Activated gamma-delta T cell treated with anti-CD3 and anti-CD28 coated beads, Interleukin-2, amount 50 U/mL, for 16 hours (primary cell): ENCODE data around the gene MDP1.

Experiments
- DNase-seq: peaks from one replicate; pipeline ENCODE4 v3.0.0-alpha.2; 2020; ENCODE audit warnings: low read depth

Gene MDP1

DNA sequence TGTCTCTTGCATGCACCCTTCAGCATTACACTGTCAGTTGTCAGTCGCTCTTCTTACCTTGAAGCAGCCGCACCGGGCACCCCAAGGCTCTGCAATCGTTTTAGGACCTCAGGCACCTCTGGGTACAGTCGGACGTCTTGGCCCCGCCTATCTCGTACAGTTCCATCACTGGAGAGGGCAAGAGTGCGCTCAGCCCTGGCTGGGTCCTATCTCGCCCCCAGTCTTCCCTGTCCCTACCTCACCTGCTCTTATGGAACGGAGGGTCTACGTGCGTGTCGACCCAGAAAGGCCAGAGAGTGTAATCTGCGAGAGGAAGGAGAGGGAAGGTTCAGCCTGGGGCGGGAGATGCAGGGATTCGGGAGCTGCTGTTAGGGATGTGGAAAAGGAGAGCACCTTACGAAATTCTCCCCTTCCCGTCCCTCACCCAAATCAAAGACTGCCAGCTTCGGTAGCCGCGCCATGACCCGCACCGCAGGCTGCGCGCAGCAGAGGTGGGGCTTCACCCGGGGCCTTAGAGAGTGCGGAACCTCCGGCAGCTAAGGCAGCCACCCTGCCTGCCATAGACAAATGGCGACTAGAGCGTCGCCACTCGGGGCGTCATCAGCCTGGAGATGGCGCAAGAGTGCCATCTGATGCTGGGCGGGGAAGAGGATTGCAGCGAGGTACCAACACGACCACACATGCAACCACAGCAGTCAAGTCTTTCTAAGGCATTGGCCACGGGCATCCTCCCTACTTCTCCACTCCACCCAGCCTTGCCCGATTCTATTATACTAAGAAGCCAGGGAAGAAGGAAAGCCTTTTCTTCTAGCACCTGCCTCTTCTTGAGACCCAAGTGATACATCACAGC, at the start of gene MDP1:
Gene MDP1 (minus strand): TSS at position 572 of the 850 bp plus-strand sequence. CDS start 111 bp downstream, at position 461.
- DNase-seq = peak; percentile 76

DNA sequence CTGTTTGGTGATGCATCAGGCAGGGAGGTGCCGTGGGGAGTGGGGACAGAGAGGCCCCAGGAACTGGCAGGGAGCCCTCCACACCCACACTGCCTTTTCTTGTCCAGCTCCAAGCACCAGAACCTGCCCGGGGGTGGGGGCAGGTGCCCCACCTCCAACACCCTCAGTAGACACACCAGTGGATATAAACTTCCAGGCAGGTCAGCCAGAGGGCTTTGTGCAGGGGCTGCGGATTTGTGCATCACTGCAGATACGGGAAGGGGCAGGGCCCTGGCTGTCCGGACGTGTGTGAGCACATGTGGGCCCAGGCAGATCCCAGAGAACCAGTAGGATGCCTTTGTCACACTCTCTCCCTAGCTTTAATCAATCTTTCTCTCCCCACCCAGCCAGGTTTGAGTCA, 48.4 kb upstream of the MDP1 start:
- DNase-seq = no peak

DNA sequence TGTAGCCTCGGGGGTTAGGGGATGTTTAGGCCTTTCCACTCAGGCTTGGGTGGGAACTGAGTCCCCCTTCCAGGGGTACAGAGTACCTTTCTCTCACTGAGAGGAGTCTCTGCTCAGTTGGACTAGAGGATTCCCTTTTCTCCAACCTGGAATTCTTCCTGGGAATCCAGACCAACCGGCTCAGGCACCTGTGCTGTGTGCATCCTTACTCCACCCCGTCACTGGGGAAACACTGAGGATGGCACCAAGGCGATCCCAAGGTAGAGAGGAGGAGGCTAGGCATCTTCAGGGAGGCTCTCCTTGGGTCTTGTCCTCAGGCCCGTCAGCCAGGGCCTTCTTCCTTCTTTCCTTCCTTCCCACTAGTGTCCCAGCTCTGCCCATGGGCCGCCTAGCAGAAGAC, 48.0 kb upstream of the MDP1 start:
- DNase-seq = no peak

DNA sequence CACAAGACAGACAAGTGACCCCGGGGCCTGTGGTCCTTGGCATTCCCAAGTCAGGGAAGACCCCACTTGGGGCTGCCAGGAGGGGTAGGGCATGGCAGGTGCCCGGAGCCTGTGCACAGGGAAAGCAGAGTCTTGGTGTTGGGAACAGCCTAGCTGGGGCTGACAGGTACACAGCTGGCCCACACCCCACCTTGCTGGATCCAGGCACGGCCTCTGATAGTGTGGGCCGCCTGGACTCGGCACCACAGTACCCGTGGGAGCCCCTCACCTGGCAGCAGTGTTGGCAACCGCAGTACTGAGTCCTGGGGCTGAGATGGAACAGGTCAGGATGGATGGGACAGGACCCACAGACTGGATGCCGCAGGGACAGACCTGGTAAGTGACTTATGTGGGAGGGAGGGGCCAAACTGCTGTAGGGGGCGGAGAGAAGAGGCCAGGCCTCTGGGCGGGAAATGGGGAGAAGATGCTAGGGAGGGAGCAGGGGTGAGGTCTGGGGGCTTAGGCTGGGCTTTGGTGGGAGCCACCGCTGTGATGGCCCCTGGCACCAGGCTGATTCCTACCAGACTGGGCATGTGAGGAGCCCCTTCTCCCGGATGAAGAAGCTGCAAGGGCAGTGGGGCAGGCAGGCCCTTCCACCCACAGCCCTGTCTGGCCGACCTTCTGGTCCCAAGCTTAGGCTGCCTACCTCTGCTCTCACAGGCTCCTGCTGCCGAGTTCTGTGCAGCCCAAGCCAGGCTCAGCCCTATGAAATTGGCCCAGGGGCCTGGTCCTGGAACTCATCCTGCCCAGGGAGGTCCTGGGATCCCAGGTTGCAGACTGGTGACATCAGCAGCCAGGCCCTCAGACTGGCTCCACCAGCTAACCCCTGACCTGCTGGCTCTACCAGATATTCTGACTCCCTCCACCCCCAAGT, 47.2 kb upstream of the MDP1 start, which contains the start of gene TGM1:
Gene TGM1 (minus strand): TSS at position 357 of the 913 bp plus-strand sequence. CDS start 825 bp downstream, outside the sequence.
- no peak for DNase-seq

DNA sequence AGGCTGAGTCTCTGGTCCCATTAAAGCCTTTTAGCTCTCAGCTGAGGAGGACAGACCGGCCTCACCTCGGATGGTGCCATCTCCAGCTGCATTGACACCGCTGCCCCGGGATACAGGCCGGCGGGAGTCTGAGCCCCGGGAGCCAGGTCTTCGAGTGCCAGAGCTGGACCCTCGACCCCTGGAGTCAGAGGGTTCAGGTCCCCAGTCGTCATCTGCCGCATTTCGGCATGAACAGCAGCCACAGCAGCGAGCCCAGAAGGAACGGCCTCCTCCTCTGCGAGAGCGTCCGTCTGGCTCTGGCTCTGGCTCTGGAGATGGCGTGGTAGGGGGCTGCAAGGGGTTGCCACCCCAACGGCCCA, 46.1 kb upstream of the MDP1 start:
- DNase-seq = no peak

DNA sequence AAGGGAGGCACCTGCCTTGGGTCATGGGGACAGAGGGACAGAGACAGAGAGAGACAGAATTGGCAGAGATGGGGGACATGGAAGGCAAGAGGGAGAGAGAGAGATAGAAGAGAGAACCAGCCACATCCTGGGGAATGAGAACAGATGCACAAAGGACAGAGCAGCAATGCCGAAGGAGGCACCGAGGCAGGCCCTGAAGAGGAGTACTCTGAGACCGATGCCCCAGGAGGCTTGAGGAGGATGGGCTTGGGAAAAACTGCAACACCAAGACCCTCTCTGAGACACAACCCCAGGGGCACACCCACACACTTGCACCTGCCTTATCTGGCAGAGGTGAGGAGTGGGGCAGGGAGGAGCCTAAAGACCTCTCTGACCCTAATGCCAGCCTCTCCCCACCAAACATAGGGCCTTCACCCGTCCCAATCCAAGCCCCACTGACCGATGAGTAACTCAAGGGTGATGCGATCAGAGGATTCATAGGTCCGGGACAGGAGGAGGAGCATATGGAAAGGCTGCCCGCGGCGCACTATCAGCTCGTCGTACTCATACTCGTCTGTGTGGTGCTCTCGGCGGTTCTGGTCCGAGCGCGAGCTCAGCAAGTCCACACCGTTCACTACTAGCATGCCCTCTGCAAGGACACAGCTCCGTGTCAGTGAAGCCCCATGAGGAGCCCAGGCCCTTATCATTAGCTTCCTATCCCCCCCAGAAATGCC, 45.5 kb upstream of the MDP1 start:
- no peak for DNase-seq

DNA sequence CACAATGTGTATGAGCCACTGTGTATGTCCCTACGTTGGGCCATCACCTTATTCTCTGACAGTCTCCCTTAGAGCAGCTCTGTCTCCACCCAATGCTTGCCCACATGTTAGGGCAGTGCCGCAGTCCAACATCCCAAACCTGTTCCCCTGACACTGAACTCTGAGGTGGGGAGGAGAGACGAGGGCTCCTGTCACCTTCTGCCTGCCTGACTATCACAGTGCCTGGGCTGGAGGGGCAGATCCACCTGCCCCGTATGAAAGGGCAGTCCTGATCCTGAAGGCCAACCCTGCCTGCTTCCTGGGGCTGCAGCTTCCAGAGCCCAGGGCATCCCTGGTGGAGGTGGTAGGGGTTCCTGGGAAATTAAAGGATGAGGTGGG, 44.9 kb upstream of the MDP1 start:
- no peak for DNase-seq

DNA sequence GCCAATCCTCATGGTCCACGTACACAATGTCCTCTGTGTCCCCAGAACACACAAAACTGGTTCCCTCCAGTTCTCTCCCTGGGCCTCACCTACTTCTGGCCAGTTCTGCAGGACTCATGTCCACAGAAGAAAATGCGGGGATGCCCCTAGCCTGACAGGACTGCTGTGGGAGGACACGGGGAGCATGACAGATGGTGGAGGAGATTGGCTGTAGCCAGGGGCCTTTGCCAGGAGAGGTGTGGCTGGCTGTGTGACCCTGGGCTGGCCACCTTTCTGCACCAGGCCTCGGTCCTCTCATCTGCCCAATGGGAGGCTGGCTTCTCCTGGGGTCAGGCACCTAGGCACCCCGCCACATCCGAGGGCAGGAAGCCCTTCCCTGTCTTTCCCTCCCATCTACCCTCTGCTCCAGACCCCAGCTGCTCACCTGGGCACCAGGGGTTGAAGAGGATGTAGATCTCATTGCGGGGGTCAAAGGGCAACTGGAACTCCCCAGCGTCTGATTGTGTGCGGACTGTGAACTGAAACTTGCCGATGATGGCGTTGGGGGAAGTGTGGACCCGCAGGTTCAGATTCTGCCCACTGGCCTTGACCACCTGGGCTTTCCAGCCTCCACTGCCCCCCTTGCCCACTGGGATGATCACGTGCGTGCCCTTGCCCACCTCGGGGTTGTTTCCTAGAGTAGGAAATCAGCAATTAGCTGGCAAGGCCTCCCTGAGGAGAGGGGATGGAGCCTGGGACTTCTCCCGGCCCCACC, 44.3 kb upstream of the MDP1 start:
- DNase-seq = no peak

DNA sequence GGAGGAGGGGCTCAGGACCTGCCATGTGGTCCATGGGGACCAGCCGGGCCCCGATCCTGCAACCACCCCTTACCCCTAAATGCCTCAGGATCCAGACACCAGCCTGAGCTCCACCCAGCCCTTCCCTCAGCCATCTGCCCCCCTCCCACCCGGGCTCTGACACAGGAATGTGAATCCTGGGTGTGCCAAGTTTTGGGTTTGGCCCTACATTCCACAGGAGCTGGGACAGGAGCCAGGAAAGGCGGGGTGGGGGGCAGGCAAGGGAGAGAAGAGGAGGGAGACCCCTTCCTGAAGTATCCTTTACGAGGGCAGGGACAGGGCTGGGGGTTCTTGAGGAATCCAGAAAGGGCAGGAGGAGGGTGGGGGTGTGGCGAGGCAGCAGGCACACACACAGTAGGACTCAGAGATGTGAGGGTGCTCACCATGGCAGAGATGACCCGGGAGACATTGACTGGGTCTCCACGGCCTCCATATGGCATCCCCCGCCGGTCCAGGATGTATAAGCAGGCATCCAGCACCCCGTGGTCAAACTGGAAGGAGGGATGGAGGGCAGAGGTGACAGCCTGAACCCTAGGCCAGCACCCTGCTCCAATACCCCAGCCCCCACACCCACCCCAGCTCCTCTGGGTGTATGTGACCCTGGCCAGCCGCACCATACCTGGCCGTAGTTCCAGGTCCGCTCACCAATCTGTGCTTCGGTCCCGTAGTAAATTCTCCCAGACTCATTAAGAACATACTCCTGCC, 43.6 kb upstream of the MDP1 start:
- DNase-seq = no peak

DNA sequence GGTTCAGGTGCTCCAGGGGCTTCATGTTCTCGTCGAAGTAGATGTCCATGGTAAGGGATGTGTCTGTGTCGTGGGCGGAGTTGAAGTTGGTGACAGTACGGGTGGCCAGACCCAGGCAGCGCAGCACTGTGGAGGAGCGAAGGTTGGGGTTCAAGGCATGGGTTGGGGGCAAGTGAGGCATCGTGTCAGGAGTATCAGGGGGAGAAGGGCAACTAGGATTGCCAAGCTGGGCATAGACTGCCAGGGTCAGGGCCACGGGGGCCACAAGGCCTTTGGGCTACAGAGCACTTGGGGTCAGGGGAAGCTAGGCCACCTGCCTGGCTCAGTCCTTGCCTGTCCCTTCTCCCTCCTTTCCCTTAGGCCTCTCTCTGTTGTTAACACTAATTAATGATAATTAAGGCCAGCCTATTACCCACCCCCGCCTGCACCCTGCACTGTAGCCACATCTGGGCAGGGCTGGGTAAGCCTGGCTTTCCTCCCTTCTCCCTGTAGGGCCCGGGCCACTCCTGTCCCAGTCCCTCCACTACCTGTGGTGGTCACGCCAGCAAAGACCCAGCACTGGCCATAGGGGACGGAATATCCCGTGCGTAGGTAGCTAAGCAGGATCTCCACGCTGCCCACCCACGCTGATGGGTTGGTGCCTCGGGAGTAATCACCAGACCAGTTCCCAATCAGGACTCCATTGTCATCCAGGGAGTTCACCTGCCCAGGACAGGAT, 42.8 kb upstream of the MDP1 start:
- no peak for DNase-seq

DNA sequence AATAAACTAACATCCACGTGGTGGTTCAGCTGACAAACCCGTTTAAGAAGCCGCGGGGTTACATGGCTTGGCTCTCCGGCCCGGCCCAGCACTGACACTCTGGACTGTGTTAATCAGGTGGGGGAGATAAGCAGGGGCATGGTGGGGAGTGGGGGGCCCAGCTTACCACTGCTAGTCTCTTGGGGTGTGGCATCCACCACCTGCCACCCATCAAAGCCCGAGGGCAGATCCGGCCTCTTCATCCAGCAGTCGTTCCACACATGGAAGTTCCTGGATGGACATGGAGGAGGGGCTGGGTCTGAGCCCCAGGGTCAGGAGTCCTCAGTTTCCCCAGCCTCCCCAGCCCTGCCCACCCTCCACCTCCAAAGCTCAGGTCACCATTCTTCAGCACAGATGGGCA, 42.3 kb upstream of the MDP1 start:
- no peak for DNase-seq

DNA sequence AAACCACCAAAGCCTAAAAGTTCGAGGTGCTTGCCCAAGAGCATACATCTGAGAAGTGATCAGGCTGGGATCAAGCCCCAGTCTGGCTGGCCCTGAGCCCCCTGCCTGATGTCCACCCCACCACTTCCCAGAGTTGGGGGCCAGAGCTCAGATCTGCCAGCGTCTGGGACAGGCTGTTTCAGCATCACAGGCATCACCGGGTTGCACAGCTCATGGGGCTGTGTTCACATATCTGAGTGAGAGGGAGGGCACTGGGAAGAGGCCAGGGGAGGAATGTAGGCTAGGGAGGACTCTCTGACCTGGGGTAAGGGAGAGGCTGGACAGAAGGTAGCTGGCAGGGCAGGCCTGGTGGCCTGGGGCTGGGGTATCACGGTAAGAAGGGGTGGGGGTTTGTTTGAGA, 41.1 kb upstream of the MDP1 start:
- DNase-seq = no peak

DNA sequence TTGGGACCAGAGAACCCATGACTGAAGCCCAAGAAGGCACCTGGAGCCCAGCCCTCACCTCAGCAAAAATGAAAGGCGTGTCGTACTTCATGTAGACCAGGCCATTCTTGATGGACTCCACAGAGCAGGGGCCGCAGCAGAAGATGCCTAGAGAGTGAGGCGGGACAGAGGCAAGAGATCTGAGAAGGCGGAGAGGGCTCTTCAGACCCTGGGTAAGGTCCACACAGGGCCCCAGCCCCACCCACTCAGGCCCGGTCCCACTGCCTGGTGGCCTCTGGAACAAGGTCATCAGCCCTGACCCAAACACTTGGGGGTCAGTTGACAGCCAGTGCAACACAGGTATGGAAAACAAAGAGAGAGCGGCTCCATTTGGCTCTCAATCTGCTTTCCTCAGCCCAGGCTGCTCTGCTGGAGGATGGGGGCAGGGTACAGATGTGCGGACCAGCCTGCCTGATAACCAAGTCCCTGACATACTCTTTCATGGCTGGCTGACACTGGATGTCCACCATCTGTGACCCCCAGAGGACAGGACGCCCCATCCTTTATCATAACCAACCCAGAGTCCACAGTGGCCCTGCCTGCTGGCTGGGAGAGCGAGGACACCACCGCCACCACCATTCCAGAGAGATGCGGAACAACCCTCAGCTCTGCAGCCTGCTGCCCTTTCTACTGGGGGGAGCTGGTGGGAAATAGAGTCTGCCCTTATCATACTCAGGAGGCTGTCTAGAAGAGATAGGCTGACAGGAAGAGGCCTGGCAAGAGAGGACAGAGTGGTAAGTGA, 40.3 kb upstream of the MDP1 start:
- DNase-seq = no peak

DNA sequence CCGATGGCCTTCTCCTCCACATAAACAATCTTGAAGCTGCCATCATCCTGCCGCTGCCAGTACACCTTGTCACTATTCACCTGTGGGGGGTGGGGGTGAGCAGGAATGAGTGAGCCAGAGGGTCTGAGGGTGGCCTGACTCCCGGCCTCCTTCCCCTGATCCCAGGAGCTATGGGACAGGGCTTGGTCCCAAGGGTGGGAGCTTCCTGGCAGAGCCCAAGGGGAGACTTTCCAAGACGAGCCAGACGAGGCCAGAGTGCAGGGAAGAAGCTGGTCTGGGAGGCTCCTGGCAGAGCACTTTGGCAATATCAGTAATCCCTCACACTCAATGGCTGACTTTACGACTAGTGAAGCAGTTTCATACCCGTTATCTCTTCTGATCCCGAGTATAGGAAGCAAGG, 39.6 kb upstream of the MDP1 start:
- DNase-seq = no peak

DNA sequence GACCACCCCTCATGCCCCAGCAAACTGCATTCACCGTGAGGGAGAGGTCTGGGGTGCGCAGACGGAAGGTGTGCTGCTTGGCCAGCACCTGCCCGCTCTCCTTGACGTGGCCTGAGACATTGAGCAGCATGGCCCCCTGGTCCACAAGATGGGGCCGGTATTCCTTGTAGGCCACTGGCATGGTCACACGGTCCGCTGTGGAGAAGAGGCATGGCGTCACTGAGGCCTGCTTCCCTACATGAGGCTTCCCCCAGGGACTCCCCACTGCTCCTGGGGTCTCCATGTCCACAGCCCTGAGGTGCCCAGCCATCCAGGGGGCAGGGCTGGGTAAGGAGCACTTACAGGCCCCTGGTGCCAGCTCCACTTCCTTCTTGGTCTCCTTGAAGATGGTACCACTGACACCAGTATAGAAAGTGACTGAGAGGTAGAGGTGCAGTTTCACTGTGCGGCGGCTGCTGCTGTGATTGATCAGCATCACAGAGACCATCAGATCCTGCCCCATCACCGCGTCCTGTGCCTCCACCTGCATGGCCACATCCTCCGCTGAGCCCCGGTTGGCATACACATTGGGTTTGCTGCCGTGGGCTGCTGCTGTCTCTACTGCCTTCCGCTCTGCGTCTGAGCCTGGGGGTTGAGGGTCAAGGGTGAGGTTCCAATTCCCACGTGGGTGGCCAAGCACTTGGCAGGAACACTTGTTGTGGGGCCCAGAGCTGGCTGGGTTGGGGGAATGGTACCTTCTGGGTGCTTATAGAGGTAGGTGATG, 38.9 kb upstream of the MDP1 start:
- DNase-seq = no peak

DNA sequence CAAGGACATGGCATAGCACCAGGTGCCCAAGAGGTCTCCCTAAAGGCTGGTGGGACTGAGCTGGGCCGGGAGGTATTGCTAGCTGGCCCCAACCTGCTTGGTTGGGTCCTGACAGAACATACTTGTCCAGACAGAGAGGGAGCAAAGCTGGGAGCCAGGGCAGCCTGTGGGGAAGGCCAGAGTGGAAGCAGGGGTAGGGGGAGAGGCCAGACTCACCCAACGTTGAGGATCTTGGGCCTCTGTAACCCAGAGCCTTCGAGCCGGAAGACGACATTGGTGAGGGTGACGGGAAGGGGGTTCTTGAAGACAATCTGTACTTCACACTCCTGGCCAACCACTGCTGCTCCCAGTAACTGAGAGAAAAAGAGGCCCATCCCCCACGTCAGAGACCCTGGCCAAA, 38.1 kb upstream of the MDP1 start:
- no peak for DNase-seq

DNA sequence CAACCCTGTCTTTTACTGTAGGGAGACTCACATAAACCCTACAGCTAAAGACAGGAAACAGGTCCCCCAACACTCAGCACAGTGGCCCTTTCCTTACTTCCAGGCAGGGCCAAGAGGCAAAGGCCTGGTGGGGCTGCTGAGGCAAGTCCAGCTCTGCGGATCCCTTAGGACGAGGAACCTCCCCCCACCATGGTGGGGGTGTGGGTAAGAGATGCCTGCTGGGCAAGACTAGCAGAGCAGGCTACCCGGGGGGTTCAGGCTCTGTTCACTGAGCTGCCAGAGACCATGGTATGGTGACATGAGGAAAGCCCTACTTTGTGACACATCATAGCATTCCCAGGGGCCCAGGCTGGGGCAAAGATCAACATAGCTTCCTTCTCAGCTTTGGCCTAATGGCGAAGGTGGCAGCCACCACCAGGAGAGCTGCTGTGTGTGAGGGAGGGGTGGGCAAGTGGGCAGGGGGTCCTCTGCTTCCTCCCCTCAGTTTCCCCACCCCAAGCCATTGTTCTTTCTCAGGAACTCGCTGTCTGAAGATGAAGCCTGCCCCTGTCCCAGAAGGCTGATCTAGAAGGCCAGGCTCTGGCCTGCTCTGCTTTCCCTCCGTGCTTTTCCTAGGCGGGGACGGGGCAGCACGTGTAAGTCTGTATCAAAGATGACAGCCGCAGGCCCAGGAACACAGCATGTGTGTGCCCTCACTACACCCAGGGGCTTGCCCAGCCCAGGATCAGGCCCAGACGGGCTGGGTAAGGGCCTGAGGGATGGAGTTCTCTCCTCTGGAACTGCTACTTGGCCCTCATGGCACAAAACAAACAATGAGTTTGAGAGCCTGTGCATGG, 36.6 kb upstream of the MDP1 start:
- DNase-seq = no peak

DNA sequence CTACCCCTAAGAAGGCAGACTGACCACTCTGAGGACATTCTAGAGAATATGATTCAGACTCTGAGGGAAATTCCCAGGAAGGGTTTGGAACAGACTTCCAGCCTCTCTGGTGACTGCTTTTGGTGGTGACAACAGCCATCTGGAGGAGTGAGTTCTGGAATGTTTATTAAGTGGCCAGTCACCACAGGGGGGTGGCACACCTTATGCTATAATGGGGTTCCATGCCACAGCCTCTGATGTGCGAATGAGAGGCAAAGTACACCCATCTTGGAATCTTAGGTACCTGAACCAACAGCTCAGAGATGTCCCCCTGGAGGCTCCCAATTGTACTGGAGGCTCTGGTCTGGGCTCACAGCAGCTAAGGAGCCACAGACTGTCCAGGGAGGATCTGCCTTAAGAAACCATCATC, 36.0 kb upstream of the MDP1 start:
- no peak for DNase-seq
